NCI-H2107 treated with DMSO at 0.1 percent for 48 hours (cell line): Measurements from ENCODE around the gene SUPT4H1.
A peak's percentile ranks its signal among the peaks of the same experiment; 100 is the strongest.
"Not testable (repeated sequence)": the region's sequence is repeated elsewhere in the genome, so short reads cannot be mapped to it uniquely, and the experiment has no call there.

Experiments
- DNase-seq: peaks from one replicate; lab custom pipeline; 2025; ENCODE audit not compliant: unreplicated experiment; lab: John Stamatoyannopoulos, UW

The SUPT4H1 gene

DNA sequence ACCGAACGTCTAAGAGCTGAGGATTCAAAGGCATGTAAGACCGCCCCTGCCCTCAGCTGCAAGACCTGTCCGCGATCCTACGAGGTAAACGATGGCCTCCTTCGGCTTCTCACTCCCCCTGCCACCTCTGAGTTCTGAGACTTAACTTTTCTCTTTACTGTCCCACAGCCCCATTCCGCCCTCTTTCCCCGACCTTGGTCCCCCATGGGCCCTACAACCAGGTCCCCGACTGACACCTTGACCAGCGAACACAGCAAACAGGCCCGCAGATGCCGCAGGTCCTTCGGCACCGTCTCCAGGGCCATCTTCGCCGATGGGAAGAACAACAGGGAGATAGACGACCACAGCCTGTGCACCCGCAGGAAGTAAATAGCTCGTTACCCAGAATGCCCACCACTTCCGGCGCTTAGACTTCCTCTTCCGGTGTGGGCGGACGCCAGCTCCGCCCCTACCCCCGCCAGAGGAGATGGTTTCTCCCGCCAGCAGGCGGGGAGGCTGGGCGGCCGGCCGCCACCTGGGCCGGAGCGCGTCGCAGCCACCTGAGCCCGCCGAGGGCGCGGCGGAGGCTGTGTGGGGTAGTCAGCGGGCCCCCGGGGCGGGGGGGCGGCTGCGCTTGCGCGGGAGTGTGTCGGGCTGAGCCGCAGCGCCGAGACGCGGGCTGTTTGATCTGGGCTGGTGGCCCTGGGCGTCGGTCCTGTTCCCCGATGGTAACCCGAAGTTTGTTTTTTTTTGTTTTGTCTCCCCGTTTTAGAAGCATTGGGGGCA lies at the start of gene SUPT4H1:
TSS of gene SUPT4H1 (minus strand) at position 371 of the 765 bp plus-strand sequence. CDS start at position 305, 66 bp downstream.
- DNase-seq = peak; percentile 78

DNA sequence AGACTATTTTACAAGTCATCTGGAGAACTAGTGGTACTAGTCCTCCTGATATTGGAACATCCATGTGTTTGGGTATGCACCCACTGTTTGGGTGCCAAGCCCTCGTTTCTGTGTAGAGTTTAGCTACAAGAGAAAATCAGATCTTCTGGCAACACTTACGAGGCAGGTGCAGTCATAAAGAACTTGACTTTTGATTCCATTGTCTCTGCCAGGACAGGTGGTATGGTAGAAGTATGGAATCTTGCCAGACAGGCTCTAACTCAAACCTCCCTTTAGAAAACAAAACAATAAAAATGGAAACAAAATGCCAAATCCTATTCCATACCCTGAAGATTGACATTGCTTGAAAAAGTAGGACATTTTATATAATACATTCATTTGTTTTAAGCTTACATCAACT lies 49.3 kb upstream of the SUPT4H1 start:
- DNase-seq = peak; percentile 70

DNA sequence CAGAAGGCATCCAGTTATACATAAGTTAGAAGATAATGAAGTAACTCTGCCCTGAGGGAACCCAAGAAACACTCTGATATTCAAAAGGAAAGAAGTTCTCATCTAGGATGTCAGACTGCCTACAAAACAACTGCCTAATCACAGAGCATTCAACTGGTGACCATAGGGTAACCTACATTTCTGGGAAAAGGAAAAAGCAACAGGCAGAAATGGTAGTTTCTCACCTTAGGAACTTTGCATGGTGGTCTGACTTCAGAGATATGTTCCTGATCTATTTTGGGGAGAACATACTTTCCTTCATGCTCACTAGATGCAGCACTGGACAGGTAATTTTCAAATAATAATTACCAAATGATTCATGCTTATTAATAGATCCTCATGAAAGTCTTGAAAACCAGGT lies 48.8 kb upstream of the SUPT4H1 start:
- DNase-seq = no peak

DNA sequence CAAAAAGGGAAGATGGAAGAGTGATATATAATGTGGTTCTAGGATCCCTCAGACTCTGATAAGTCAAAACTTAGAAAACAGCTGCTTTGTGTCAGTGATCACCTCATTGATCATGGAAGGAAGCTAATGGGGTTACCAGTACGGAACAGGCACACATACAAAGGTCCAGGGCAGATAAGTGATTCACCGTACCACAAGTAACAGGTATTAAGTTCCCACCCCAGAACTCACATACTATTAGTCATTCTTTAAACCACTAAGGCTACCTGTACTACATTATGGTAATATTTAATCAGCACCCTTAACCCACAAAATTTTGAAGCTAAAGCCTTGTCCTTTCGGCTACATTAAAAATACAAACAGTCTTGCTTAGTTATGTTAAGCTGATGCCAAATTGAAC lies 48.0 kb upstream of the SUPT4H1 start:
- no peak for DNase-seq

DNA sequence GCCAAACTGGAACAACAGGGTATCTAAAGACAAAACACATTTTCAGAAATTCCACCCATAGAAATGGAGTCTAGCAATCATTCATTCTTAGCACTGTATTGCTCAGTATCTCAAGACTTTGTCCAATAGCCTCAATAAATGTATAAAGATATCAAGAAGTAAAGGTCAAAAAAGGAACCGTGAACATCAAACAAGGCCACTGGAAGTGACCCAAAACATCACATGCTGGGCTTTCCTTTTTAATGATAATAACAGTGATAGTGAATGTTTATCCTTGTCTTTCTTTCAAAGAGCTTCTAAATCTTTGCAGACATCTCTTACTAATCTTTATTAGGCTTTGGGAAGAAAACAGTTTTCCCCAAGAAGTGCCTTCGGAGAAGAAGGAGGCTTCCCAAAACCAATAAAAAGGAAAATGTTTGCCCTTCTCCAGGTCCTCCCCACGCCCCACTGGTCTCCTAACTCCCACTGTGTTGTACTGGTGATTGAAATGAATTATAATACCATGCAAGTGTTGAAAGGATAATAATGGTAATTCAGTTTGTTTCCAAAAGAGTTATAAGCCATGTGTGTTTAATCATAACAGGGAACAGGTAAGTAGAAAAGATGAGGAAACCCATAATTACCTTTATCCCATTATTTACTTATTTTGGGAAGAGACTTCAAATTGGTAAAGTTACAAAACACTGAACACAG lies 46.7 kb upstream of the SUPT4H1 start:
- DNase-seq = no peak

DNA sequence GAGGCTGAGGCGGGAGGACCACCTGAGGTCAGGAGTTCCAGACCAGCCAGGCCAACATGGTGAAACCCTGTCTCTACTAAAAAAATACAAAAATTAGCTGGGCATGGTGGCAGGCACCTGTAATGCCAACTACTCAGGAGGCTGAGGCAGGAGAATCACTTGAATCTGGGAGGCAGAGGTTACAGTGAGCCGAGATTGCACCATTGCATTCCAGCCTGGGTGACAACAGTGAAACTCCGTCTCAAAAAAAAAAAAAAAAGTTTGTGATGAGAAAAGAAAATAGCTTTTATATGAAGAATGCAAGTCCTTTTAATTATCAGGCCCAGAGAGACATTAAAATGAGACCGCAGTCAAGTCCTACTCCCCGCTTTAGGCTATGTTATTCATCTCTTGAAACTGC lies 45.4 kb upstream of the SUPT4H1 start:
- not testable (repeated sequence) for DNase-seq

DNA sequence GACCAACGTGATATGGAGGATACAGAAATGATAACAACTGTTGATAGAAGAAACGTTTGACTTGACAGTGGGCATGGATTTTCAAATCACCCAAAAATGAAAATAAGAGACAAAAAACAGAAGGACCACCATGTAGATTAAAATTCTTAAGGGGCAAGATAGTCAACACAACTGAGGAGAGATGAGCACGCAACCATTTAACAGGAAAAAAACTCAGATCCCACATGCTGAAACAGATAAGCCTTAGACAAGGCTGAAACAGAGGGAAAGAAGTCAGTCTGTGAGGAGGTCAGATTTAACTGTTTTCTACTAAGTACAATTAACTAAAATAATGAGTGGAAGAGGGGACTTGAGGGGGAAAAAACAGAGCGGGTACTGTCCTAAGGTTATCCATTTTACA lies 44.2 kb upstream of the SUPT4H1 start:
- no peak for DNase-seq

DNA sequence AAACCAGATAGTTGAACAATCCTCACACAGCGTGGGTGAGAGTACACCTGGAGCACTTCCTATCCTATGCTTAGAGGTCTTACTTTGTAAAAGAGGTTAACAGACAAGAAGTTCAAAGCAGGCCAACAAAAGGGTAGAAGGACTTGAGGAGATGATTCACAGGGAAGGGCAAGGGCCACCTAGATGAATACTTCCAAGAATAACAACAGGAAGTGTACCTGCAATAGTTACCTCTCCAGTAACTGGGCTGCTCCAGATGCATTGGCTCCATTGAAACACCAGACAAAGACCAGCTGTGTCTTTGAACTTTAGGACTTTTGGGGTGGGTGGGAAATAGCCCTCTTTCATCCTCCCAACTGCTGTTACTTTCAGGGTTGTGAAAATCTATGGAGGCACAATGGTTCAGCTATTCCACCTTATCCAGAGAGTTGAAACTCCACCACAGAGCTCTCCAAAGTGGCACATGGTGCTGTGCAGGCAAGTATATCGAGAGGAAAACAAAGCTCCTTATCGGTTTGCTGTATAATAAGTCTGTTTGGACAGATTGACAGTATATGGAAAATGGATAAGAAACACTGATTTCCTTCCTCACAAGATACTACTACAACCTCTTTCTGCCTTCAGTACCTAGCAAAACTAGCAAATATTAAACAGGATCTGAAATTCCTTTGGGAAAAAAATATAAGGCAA lies 42.7 kb upstream of the SUPT4H1 start:
- no peak for DNase-seq

DNA sequence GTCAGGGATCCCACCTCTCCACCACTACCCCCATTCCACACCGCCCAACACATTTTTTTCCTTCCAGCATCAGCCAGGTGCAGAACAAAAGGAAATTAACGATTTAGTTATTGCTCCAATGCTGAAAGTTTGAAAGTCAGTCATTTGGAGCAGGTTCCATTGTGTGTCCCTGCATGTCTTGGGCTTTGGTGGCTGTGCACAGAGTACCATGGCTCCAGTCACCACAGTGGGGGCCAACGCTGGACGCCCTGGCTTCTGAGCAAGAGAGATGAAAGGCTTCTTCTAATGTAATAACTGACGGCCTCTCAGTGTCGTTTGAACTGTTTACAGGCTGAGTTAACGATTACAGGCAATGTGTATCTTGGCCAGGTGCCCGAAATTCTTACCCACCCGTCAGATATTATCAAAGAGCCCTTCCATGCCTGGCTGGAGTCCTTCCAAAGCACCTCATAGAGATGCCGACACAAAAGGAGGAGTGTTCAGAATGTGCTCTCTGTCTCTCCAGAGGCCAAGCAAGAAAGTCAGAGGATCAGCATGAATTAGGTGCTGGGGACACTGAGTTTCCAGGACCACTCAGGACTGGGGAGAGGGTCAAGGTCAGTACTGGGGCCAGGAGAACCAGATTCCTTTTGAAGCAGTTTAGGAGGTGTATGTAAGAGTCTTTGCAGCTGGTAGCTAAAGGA lies 39.4 kb upstream of the SUPT4H1 start:
- peak; percentile 89 for DNase-seq

DNA sequence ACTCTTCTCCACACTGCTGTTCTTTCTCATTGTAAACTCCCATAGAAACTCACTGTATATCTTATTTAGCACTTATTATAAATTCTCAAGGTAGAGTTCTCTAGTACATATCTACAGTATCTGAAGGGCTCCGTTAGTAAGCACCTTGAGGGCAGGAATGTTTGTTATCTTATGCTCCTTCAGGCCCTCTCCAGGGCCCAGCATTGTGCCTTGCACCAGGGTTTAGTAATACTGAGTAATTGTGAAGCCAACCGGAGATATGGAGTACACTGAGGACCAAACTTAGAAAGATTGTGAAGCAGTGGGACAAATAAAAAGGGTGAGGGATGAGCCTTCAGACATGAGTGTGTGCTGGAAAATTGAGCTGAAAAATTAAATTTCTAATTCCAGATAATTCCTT lies 38.9 kb upstream of the SUPT4H1 start:
- DNase-seq = no peak

DNA sequence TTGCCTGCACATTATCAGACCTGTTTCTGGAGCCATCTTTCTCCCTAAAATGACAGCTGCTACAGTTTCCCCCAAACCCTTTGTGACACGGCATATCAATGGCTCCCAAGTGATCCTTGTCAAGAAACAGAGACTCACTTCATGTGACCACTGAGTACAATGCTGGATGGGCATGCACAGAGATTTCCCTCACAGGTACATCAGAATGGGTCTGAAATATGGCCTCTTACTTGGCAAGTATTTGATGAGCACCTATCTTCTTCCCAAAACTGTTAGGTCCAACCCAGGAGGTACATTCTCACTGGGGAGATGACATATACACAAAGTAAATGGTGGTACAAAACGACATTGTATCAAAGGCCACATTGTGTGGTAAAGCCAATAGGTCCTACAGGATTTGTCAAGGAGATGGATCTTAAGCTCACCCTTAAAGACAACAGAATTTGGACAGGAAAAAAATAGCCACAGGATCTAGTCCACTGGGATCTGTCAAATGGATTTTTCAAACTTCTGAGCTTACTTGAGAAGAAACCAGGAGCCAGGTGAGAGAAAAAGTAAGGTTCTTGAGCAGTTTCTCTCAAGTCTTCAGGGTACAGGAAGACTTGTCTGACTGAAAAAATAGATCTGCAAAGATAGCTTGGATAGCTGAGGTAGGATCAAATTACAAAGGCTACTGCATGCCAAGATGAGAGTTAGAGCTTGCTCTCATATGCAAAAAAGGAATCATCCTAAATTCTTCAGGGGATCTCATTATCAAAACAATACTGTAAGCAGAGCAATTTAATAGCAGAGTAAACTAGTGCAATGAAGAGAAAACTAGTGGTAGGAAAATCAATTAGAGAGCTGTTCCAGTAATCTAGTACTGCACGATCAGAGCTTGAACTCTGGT lies 36.5 kb upstream of the SUPT4H1 start:
- DNase-seq = no peak

DNA sequence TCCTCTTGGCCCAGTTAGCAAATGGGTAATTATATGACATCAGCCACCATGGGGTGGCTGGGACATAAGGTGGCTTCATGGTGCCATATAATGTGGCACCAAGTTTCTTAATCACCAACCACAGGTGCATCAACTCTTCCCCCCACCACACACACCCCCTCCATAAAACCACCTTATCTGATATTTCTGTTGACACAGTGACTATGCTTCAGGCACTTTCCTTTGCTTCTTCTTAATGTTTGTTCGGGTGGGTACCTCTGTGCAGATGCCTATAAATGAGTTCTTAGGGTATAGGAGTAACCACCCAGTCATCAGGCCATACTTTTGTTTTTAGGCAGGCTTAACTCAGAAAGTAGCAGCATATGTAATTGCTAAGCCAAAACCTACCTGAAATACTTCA lies 35.8 kb upstream of the SUPT4H1 start:
- no peak for DNase-seq

DNA sequence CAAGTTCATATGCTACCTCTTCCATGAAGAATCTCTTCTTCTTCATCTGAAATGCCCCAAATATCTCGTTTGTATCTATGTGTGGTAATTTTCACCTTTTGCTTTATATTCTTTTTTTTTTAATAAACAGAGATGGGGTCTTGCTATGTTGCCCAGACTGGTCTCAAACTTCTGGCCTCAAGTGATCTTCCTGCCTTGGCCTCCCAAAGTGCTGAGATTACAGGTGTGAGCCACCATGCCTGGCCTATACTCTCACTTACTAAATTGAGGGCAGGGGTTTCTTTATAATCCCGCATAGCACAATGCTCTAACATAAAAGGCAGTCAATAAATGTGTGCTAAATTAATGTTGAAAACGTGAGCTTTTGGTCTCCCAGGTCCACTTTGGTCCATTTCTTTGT lies 34.7 kb upstream of the SUPT4H1 start:
- no peak for DNase-seq

DNA sequence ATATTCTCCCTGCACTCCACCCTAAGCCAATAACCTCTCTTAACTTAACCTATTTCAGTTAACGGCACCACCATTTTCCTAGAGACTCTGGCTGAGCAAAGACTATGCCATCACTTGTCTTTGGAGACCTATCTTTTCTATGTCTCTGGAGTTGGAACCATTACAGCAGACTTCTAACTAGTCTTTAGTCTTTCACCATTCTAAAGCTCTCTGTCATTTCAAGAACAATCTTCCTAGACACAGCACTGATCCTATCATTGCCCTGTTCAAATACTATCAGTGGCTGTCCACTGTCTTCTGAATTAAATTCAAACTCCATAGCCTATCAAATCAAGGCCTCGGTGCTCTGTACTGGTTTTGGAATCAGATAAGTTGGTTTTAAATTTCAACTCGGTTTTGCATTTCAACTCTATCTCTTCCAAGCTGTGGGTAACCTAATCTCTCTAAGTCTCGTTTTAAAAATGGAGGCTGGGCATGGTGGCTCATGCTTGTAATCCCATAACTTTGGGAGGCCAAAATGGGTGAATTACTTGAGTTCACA lies 33.4 kb upstream of the SUPT4H1 start:
- DNase-seq = no peak

DNA sequence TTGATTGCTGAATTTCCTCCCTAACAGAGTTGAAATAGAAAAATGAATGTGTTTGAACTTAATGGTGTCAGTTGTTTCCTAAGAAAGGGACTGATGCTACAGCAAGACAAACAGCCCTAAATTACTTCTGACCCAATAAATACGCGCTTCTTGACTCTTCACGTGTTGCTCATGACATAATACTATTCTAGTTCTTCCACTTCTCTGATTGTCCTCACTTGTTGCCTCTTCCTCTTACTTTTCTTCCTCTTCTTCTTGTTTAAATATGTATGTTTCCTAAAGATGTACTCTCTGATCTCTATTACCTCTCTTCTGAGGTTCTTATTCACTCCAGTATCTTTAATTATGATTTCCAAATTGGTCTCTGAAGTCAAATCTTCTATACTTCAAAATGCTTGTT lies 32.9 kb upstream of the SUPT4H1 start:
- no peak for DNase-seq

DNA sequence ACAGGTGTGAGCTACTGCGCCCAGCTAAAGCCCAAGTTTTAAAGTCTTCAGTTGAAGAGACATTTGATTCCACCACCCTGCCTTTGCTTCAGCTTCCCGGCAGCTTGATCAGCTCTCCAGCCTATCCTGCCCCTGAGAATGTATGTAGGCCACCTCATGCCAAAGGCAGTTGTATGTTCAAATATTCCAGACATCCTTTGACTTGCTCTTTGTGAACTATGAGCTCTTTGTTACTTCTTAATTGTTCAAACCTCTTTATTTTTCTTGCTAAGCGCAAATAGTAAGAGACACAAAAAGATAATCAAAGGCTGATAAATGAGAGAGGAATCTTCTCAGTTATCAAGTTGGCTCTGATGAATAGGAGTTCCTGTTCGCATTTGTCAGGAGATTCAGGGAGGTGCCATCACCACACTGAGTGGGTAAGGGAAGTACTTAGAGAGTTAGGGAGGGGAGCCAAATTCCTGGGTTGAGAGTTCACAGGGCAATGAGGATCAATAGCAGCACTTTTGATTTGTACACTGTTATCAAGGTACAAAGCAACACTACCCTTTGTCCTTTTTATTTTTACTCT lies 32.0 kb upstream of the SUPT4H1 start:
- no peak for DNase-seq

DNA sequence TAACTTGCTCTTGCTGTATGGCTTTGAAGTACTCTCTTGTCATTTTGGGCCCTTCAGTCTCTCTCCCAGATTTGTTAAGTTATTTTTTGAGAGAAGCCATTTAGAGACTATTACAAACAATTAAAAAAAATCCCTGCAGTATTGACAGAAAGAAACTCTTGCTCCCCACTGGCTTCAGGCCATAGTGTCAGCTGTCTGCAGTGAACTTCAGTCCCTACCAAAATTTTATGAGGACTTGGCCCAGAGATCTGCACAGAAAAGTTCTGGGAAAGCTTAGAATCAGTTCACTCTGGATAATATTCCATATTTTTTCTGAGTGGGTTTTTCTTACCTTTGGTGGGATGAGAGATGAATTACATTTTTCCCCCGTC lies 30.9 kb upstream of the SUPT4H1 start:
- DNase-seq = no peak

DNA sequence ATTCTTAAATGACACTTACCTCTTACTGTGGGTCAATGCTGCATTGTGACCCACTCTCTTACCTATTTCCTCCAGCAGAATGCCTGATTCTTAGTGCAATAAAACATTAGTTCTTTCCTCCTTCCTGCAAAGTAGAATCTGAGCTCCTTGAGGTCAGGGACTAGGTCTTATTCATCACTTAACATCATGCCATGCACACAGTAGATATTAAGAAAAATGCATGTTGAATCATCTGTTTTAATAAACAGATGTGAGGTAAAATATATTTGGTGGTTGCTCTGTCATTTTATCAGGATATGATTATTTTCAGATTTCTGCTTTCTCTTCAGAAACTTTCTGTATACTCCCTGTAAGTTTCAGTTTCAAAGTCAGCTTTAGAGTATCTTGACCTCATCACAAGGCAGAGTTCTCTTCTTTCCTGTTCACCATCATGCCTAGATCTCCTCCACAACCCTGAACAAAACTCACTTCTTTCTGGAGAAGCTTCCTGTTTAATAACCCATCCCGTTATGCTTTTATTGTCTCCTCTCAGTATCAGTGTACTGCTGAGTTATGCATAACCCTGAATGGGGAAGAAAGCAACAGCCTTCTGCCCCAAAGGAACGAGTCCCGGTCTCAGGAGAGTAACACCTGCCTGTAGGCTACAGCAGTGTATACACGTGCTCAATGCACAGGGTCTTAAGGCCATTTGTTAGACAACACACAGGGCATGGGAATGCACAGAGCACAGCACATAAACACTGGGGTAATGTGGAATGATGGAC lies 30.3 kb upstream of the SUPT4H1 start:
- DNase-seq = no peak
